MM.1S (cell line): Measurements from ENCODE around the gene ZNF622.

Experiments used
- DNase-seq: peaks from one replicate; pipeline ENCODE4 v3.0.0-alpha.2; 2015
- H2AFZ ChIP-seq: fragments of 300-600 bp; sonication (generic); 2 replicates; pipeline ENCODE4 v1.6.0; 2016; ENCODE audit warnings: antibody characterized with exemption, low read length
- H3F3A ChIP-seq: fragments of 300-600 bp; sonication (generic); 2 replicates; pipeline ENCODE4 v1.6.1; 2016; ENCODE audit warnings: mild to moderate bottlenecking, antibody characterized with exemption, low read length, moderate library complexity, mixed read lengths; ENCODE audit not compliant: insufficient read depth
- H3K27ac ChIP-seq: fragments of 300-600 bp; sonication (generic); 2 replicates; pipeline ENCODE4 v1.5.1; 2016; ENCODE audit warnings: mild to moderate bottlenecking, low read length
- H3K27me3 ChIP-seq: fragments of 300-600 bp; sonication (generic); replicated peaks from 2 replicates; pipeline ENCODE4 v1.6.0; 2016; ENCODE audit warnings: low read length; ENCODE audit not compliant: insufficient read depth
- H3K36me3 ChIP-seq: fragments of 300-600 bp; sonication (generic); replicated peaks from 2 replicates; pipeline ENCODE4 v1.6.1; 2016; ENCODE audit warnings: mild to moderate bottlenecking, low read length, mixed read lengths; ENCODE audit not compliant: insufficient read depth
- H3K4me1 ChIP-seq: fragments of 300-600 bp; sonication (generic); 2 replicates; pipeline ENCODE4 v1.6.1; 2016; ENCODE audit warnings: low read length, mixed read lengths
- H3K4me2 ChIP-seq: fragments of 300-600 bp; sonication (generic); 2 replicates; pipeline ENCODE4 v1.6.0; 2016; ENCODE audit warnings: low read depth, low read length
- H3K4me3 ChIP-seq: fragments of 300-600 bp; sonication (generic); 2 replicates; pipeline ENCODE4 v1.5.1; 2016; ENCODE audit warnings: low read length, mixed read lengths
- H3K79me2 ChIP-seq: fragments of 300-600 bp; sonication (generic); 2 replicates; pipeline ENCODE4 v1.6.1; 2016; ENCODE audit warnings: mixed run types, low read length, mixed read lengths
- H3K9ac ChIP-seq: fragments of 300-600 bp; sonication (generic); 2 replicates; pipeline ENCODE4 v1.6.1; 2016; ENCODE audit warnings: low read length, mixed read lengths
- H3K9me2 ChIP-seq: fragments of 300-600 bp; sonication (generic); replicated peaks from 2 replicates; pipeline ENCODE4 v1.6.1; 2016; ENCODE audit warnings: mild to moderate bottlenecking, low read length, mixed read lengths; ENCODE audit not compliant: insufficient read depth
- H3K9me3 ChIP-seq: fragments of 300-600 bp; sonication (generic); replicated peaks from 2 replicates; pipeline ENCODE4 v1.6.1; 2016; ENCODE audit warnings: mild to moderate bottlenecking, low read length, mixed read lengths; ENCODE audit not compliant: insufficient read depth
- H4K20me1 ChIP-seq: fragments of 300-600 bp; sonication (generic); 2 replicates; pipeline ENCODE4 v1.6.1; 2016; ENCODE audit warnings: mild to moderate bottlenecking, low read length, moderate library complexity, mixed read lengths; ENCODE audit not compliant: insufficient read depth
- CTCF ChIP-seq: fragments of 300-600 bp; sonication (generic); IDR thresholded peaks from 2 replicates; pipeline ENCODE4 v1.5.1; 2016; ENCODE audit warnings: antibody characterized with exemption, low read length, mixed read lengths
- EZH2 ChIP-seq: fragments of 300-600 bp; sonication (generic); optimal IDR thresholded peaks from 2 replicates; pipeline ENCODE3; 2017; ENCODE audit warnings: low read depth, mild to moderate bottlenecking, antibody characterized with exemption, low read length, mixed read lengths
- EZH2phosphoT487 ChIP-seq: fragments of 300-600 bp; sonication (generic); IDR thresholded peaks from 2 replicates; pipeline ENCODE4 v1.6.1; 2018; ENCODE audit warnings: antibody characterized with exemption, low read length

ZNF622 gene

GRCh38 chr5:16483361-16483760 is 17.8 kb upstream of the ZNF622 start:
- H2AFZ ChIP-seq: no peak overlapping the region
- no peak overlapping the region for H3K27ac ChIP-seq
- H3K9ac ChIP-seq: no peak overlapping the region
- no peak overlapping the region for H3K4me3 ChIP-seq
- H3K4me2 ChIP-seq: no peak overlapping the region
- H3F3A ChIP-seq: no peaks in the 10 kb centered on the region
- DNase-seq: no peak
- TF ChIP-seq CTCF (no peak), EZH2phosphoT487 (no peak), EZH2 (no peak)
- no peaks in the 10 kb centered on the region for H3K9me2 ChIP-seq
- H3K9me3 ChIP-seq: no peaks in the 10 kb centered on the region
- no peaks in the 10 kb centered on the region for H4K20me1 ChIP-seq
- H3K36me3 ChIP-seq: no peaks in the 10 kb centered on the region
- no peaks in the 10 kb centered on the region for H3K4me1 ChIP-seq
- H3K27me3 ChIP-seq: no peaks in the 10 kb centered on the region
- no peaks in the 10 kb centered on the region for H3K79me2 ChIP-seq

DNA sequence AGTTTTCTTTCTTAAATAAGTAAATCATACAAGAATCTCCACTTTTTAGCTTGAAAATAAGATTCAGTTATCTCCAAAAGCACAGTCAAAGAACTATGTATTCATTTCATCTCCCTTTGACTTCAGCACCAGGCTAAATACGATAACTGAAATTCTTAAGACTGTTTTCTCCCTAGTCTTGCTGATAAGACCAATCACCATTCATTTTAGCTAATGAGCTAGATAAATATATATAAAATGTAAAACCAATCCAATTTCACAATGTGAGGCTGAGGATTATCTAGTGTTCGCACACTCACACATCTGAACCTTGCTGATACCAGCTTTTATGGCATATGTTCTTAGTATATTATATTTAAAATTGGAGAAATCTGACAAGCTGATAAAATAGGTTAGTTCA is 17.3 kb upstream of the ZNF622 start:
- H3K36me3 ChIP-seq: no peaks in the 10 kb centered on the region
- no peaks in the 10 kb centered on the region for H3K4me1 ChIP-seq
- no peaks in the 10 kb centered on the region for H3K9me3 ChIP-seq
- H2AFZ ChIP-seq: no peak overlapping the region
- H3K4me2 ChIP-seq: no peak overlapping the region
- no peak overlapping the region for H3K9ac ChIP-seq
- no peaks in the 10 kb centered on the region for H3K9me2 ChIP-seq
- H3K79me2 ChIP-seq: no peaks in the 10 kb centered on the region
- H3K27me3 ChIP-seq: no peaks in the 10 kb centered on the region
- TF ChIP-seq CTCF: no peak
- TF ChIP-seq EZH2phosphoT487: no peak
- TF ChIP-seq EZH2: no peak
- no peak overlapping the region for H3K27ac ChIP-seq
- DNase-seq: no peak
- no peak overlapping the region for H3K4me3 ChIP-seq
- no peaks in the 10 kb centered on the region for H3F3A ChIP-seq
- no peaks in the 10 kb centered on the region for H4K20me1 ChIP-seq

GRCh38 chr5:16480821-16481538 is 15.4 kb upstream of the ZNF622 start:
- H3K79me2 ChIP-seq: no peaks in the 10 kb centered on the region
- no peak for TF ChIP-seq CTCF
- no peak for TF ChIP-seq EZH2phosphoT487
- TF ChIP-seq EZH2: no peak
- H3K9me3 ChIP-seq: no peaks in the 10 kb centered on the region
- no peak overlapping the region for H2AFZ ChIP-seq
- H3K36me3 ChIP-seq: no peaks in the 10 kb centered on the region
- no peaks in the 10 kb centered on the region for H4K20me1 ChIP-seq
- no peak for DNase-seq
- H3K9me2 ChIP-seq: no peaks in the 10 kb centered on the region
- H3F3A ChIP-seq: no peaks in the 10 kb centered on the region
- no peaks in the 10 kb centered on the region for H3K27me3 ChIP-seq
- H3K9ac ChIP-seq: no peak overlapping the region
- no peak overlapping the region for H3K4me3 ChIP-seq
- H3K27ac ChIP-seq: no peak overlapping the region
- H3K4me2 ChIP-seq: no peak overlapping the region
- H3K4me1 ChIP-seq: no peaks in the 10 kb centered on the region
